GM12864 (cell line): ENCODE results near the gene ALK.

Experiments
- DNase-seq: peaks from one replicate; pipeline ENCODE4 v3.0.0-alpha.2; 2011; ENCODE audit warnings: low read depth
- H3K4me3 ChIP-seq: 2 replicates; pipeline ENCODE4 v1.5.1; 2011; ENCODE audit warnings: mild to moderate bottlenecking, low read depth, low read length, control low read depth
- CTCF ChIP-seq: IDR thresholded peaks from 2 replicates; pipeline ENCODE4 v1.5.1; 2011; ENCODE audit warnings: low read depth, mild to moderate bottlenecking, moderate library complexity, low read length, control low read depth, inconsistent platforms; ENCODE audit errors: missing control alignments

ALK gene

GRCh38 chr2:29583104-29583503 is 338.3 kb downstream of the ALK start:
- TF ChIP-seq CTCF, result no peak
- H3K4me3 ChIP-seq, result no peak overlapping the region
- no peak for DNase-seq

DNA sequence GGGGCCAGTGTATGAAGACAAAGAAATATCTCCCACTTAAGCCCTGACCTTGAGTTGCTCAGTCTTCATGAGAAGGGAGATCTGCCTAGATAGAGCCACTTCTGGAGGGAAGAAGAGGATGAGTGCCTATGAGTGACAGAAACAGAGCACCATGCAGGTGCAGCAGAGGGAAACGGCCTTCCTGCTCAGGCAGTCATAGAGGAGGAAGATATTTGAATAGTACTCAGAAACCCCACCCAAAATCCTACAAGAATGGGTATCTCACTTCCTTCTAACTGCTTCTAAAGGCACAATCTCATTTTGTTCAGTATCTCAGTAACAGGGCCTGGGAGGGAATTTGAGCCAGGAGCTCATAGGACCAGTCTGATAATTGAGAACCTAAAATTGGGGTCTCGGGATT is 339.3 kb downstream of the ALK start:
- H3K4me3 ChIP-seq, result no peak overlapping the region
- no peak for TF ChIP-seq CTCF
- DNase-seq, result no peak

- DNase-seq, result no peak
- no peak overlapping the region for H3K4me3 ChIP-seq
- no peak for TF ChIP-seq CTCF
Observed at GRCh38 chr2:29580223-29580622, 341.2 kb downstream of the ALK start.

DNA sequence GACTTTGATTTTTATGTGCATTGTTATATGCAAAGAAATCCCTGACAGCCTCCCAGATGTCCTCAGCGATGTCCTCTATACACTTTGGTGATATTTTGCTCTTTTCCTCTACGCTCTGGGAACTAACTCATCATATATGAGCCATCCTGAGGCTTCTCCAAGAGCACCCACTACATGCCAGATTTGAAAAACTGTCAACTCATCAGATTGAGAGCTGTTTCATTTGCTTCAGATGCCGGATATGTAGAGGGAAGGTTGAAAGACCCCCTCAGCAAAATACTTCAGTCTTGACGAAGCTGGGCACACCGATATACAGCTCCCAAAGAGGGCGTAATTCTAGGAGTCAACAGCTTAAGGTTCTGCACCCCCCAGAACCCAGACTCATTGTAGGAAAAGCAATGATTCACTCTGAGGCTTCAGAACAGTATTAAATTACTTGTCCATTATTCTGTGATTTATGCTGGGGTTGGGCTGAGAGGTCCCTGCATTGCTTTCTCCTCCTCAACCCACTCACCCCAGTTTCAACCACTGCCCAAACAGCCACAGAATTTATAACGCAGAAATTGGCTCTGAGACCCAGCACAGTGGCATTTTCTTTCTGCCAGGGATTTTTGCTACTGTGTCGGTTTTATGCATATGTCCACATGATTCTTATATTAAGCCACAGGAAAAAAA is 341.8 kb downstream of the ALK start:
- H3K4me3 ChIP-seq, result no peak overlapping the region
- DNase-seq, result no peak
- TF ChIP-seq CTCF, result no peak

GRCh38 chr2:29578084-29578598 is 343.2 kb downstream of the ALK start:
- H3K4me3 ChIP-seq, result no peak overlapping the region
- no peak for DNase-seq
- TF ChIP-seq CTCF, result no peak

DNA sequence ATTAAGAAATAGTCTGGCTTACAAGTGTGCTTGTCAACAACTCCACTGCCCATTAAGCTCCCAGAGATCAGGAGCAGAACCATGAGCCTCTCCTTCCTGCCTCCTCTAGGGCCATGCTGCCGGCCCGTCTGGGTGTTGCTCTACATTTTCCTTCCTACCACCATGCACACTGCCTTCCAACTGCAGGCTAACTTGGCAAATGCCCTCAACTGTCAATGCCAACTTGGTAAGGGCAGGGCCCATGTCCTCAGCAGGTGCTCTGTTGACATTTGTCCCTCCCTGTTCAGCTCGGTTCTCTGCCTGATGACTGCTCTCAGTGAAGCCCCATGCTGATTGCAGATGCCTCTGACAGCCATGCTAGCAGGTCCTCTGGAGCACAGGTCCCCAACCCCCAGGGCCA is 345.2 kb downstream of the ALK start:
- DNase-seq, result no peak
- no peak for TF ChIP-seq CTCF
- no peak overlapping the region for H3K4me3 ChIP-seq

DNA sequence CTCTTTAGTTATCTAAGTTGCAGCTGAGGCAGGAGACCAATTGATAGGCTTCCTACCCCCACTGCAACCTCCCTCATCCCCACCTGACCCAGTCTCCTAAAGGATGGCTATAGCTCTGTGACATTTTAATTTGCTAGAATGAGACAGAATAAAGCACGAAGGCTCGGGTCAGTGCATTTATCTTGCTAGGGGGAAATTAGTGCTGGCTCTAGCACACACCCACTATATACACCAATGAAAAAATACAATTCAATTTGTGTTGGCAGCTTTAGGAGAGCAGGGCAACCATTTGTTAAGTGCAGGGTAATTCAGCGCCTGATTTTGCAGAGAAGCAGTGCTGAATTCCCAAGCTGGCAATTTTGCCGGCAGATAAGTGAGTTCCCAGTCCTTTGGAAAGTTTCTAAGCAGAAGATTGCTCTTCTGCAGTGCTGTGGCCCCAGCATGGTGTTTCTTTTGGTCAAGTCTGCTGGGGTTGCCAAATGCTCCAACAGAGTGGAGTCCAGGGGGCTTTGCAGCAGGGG is 346.0 kb downstream of the ALK start:
- no peak for TF ChIP-seq CTCF
- H3K4me3 ChIP-seq, result no peak overlapping the region
- DNase-seq, result no peak
